ENCODE measurements around the gene ASB8. TPM values are rescaled to one million over a fixed set of nuclear protein-coding genes. Genes with fewer than 3 reads are reported as not detected.
A peak's percentile ranks its signal among the peaks of the same experiment; 100 is the strongest.

The ASB8 gene
- polyA plus RNA-seq, 1 experiment, result 30.1 TPM

GRCh38 chr12:48123169-48123568, 34.1 kb downstream of the ASB8 start:
- POLR2A ChIA-PET, result no interaction called here
- Histone ChIP-seq H3K9me3 (ENCODE audit: control insufficient read depth, insufficient read depth, low read length) (no peaks in the 10 kb centered on the region), H3K27ac (ENCODE audit: low read depth, low read length) (no peak overlapping the region), H3K4me3 (ENCODE audit: low read depth, low read length) (no peak overlapping the region), H3K27me3 (ENCODE audit: control insufficient read depth, insufficient read depth, low read length) (no peaks in the 10 kb centered on the region)
- DNase-seq (ENCODE audit: low read depth, low spot score), result no peak
- no peak for TF ChIP-seq CTCF (IDR thresholded peaks at IDR 0.05; ENCODE audit: low read depth, low read length)
- CTCF ChIA-PET, result no interaction called here

GRCh38 chr12:48122065-48122834, 35.1 kb downstream of the ASB8 start:
- no peak for DNase-seq (ENCODE audit: low read depth, low spot score)
- no peaks in the 10 kb centered on the region for H3K27me3 ChIP-seq (ENCODE audit: control insufficient read depth, insufficient read depth, low read length)
- no peaks in the 10 kb centered on the region for H3K9me3 ChIP-seq (ENCODE audit: control insufficient read depth, insufficient read depth, low read length)
- TF ChIP-seq CTCF (IDR thresholded peaks at IDR 0.05; ENCODE audit: low read depth, low read length), result no peak
- POLR2A ChIA-PET, result no interaction called here
- no peak overlapping the region for H3K27ac ChIP-seq (ENCODE audit: low read depth, low read length)
- H3K4me3 ChIP-seq (ENCODE audit: low read depth, low read length), result no peak overlapping the region
- CTCF ChIA-PET, result no interaction called here

GRCh38 chr12:48121522-48121921, 35.8 kb downstream of the ASB8 start:
- no peak for DNase-seq (ENCODE audit: low read depth, low spot score)
- Histone ChIP-seq H3K27ac (ENCODE audit: low read depth, low read length) (no peak overlapping the region), H3K27me3 (ENCODE audit: control insufficient read depth, insufficient read depth, low read length) (no peaks in the 10 kb centered on the region), H3K4me3 (ENCODE audit: low read depth, low read length) (no peak overlapping the region), H3K9me3 (ENCODE audit: control insufficient read depth, insufficient read depth, low read length) (no peaks in the 10 kb centered on the region)
- no peak for TF ChIP-seq CTCF (IDR thresholded peaks at IDR 0.05; ENCODE audit: low read depth, low read length)
- ChIA-PET CTCF (no interaction called here), POLR2A (no interaction called here)

GRCh38 chr12:48119834-48120195, 37.5 kb downstream of the ASB8 start:
- Histone ChIP-seq H3K27me3 (ENCODE audit: control insufficient read depth, insufficient read depth, low read length) (peaks cover 6% of the 10 kb centered on the region), H3K9me3 (ENCODE audit: control insufficient read depth, insufficient read depth, low read length) (no peaks in the 10 kb centered on the region), H3K4me3 (ENCODE audit: low read depth, low read length) (peak overlapping the region; percentile 97), H3K27ac (ENCODE audit: low read depth, low read length) (peak overlapping the region; percentile 63)
- no peak for TF ChIP-seq CTCF (IDR thresholded peaks at IDR 0.05; ENCODE audit: low read depth, low read length)
- no peak for DNase-seq (ENCODE audit: low read depth, low spot score)
- ChIA-PET CTCF (interaction anchor here (1.3 to 1.8 kb wide), 3 partner anchors 12 to 69 kb away, joined by 3 to 7 read pairs (median 4); partner anchors contain the start of gene ASB8), POLR2A (interaction anchor here (1.8 kb wide), 1 partner anchor 14 kb away, joined by 14 read pairs; the partner anchor contains the start of gene SENP1)

- H3K27me3 ChIP-seq (ENCODE audit: control insufficient read depth, insufficient read depth, low read length), result peaks cover 8% of the 10 kb centered on the region
- DNase-seq (ENCODE audit: low read depth, low spot score), result peak; percentile 66
- peak within 1 kb of the TSS; percentile 97 for H3K4me3 ChIP-seq (ENCODE audit: low read depth, low read length)
- peak within 1 kb of the TSS; percentile 63 for H3K27ac ChIP-seq (ENCODE audit: low read depth, low read length)
- no peak for TF ChIP-seq CTCF (IDR thresholded peaks at IDR 0.05; ENCODE audit: low read depth, low read length)
- CTCF ChIA-PET, result interaction anchor here (1.3 to 1.8 kb wide), 3 partner anchors 11 to 70 kb away, joined by 3 to 7 read pairs (median 4); partner anchors contain the start of gene ASB8
- no peaks in the 10 kb centered on the region for H3K9me3 ChIP-seq (ENCODE audit: control insufficient read depth, insufficient read depth, low read length)
- POLR2A ChIA-PET, result interaction anchor here (0.7 to 1.8 kb wide), 3 partner anchors 14 to 51 kb away, joined by 3 to 14 read pairs (median 3); partner anchors contain the start of gene SENP1
Observed at GRCh38 chr12:48119078-48119833, 38.1 kb downstream of the ASB8 start, which contains the start of gene PFKM. TSS of gene PFKM (plus strand) at chr12:48119364. CDS start at chr12:48122775, 3,411 bp downstream.
